Fibroblast of lung (primary cell): ENCODE measurements around the gene TNNI3K. TPM values are rescaled to one million over a fixed set of nuclear protein-coding genes. Genes with fewer than 3 reads are reported as not detected.
A peak's percentile ranks its signal among the peaks of the same experiment; 100 is the strongest.

ENCODE experiments used
- DNase-seq, 2 donors: peaks; one replicate each; pipeline versions ENCODE4 v3.0.0 to v3.0.0-alpha.2; 2010; ENCODE audit warnings: low read depth in 2 of 2
- H2AFZ ChIP-seq: 2 replicates; pipeline ENCODE4 v1.5.1; 2012; ENCODE audit warnings: low read length, control low read depth, inconsistent platforms
- H3K27ac ChIP-seq: 2 replicates; pipeline ENCODE4 v1.5.1; 2011; ENCODE audit warnings: low read length, control low read depth; ENCODE audit not compliant: insufficient read depth
- H3K27me3 ChIP-seq: 2 replicates; pipeline ENCODE4 v1.5.1; 2011; ENCODE audit warnings: mild to moderate bottlenecking, low read length; ENCODE audit not compliant: control insufficient read depth, insufficient read depth
- H3K36me3 ChIP-seq: 2 replicates; pipeline ENCODE4 v1.5.1; 2011; ENCODE audit warnings: low read length; ENCODE audit not compliant: control insufficient read depth, insufficient read depth
- H3K4me1 ChIP-seq: 2 replicates; pipeline ENCODE4 v1.5.1; 2011; ENCODE audit warnings: low read length; ENCODE audit not compliant: control insufficient read depth, insufficient read depth; ENCODE audit errors: extremely low read depth
- H3K4me2 ChIP-seq: 2 replicates; pipeline ENCODE4 v1.5.1; 2011; ENCODE audit warnings: low read length, control low read depth; ENCODE audit not compliant: insufficient read depth; ENCODE audit errors: extremely low read depth
- H3K4me3 ChIP-seq, 4 experiments: fragments of 200-600 bp in 1 of 4; sonication (generic) in 1 of 4; replicated peaks in 1 of 4; 2 replicates each; pipeline ENCODE4 v1.5.1; 2011 to 2016; ENCODE audit warnings: low read length in 4 of 4, low read depth in 3 of 4, mild to moderate bottlenecking in 3 of 4, control low read depth in 2 of 4, inconsistent platforms in 1 of 4, mixed read lengths in 1 of 4; ENCODE audit not compliant: insufficient read depth in 1 of 4; ENCODE audit errors: control extremely low read depth in 1 of 4
- H3K79me2 ChIP-seq: 2 replicates; pipeline ENCODE4 v1.5.1; 2012; ENCODE audit warnings: mild to moderate bottlenecking, low read length, inconsistent platforms; ENCODE audit not compliant: control insufficient read depth, insufficient read depth
- H3K9ac ChIP-seq: 2 replicates; pipeline ENCODE4 v1.5.1; 2011; ENCODE audit warnings: mild to moderate bottlenecking, low read length, control low read depth; ENCODE audit not compliant: insufficient read depth
- H3K9me3 ChIP-seq: 2 replicates; pipeline ENCODE4 v1.5.1; 2012; ENCODE audit warnings: low read depth, low read length; ENCODE audit not compliant: control insufficient read depth, insufficient read depth
- H4K20me1 ChIP-seq: 2 replicates; pipeline ENCODE4 v1.5.1; 2011; ENCODE audit warnings: low read length; ENCODE audit not compliant: control insufficient read depth, insufficient read depth; ENCODE audit errors: extremely low read depth
- EZH2 ChIP-seq: IDR thresholded peaks from 2 replicates; pipeline ENCODE4 v1.5.1; 2012; ENCODE audit warnings: low read length, control low read depth, mild to moderate bottlenecking; ENCODE audit errors: missing control alignments
- polyA plus RNA-seq, 2 donors: library from polyadenylated mRNA; depleted of rRNA in 1 of 2; stranded (reverse) in 1 of 2; unstranded in 1 of 2; fragments of >200 nt; gene quantifications; 2 replicates each; pipeline ENCODE4 v1.2.1, GENCODE V29; 2011 to 2012; ENCODE audit warnings: missing spikeins in 1 of 2
- total RNA-seq: library from RNA; depleted of rRNA; stranded (reverse); fragments of >200 nt; gene quantifications from 2 replicates; pipeline ENCODE4 v1.2.1, GENCODE V29; 2014
- TF ChIP-seq, protein P1 (sequence below), 2 donors: IDR thresholded peaks in 1 of 2; conservative IDR thresholded peaks in 1 of 2; 1 replicate in 1 of 2; 2 replicates in 1 of 2; pipeline ENCODE4 v1.5.1; 2011 to 2012; ENCODE audit warnings: low read length in 2 of 2, control low read depth in 1 of 2, inconsistent platforms in 1 of 2, low read depth in 1 of 2, mild to moderate bottlenecking in 1 of 2

TNNI3K gene
- total and polyA plus RNA-seq, 2 donors (not counting 1 experiment from before 2014, with no cell fraction given): 0.66 to 0.91 TPM

GRCh38 chr1:74513411-74514300 is 278.5 kb downstream of the TNNI3K start:
- Histone ChIP-seq H3K4me2 (no peak overlapping the region), H3K9ac (no peak overlapping the region), H4K20me1 (no peaks in the 10 kb centered on the region), H3K9me3 (no peaks in the 10 kb centered on the region), H3K4me3 (no peak overlapping the region), H3K79me2 (no peaks in the 10 kb centered on the region), H2AFZ (no peak overlapping the region), H3K36me3 (no peaks in the 10 kb centered on the region), H3K27ac (no peak overlapping the region), H3K4me1 (no peaks in the 10 kb centered on the region), H3K27me3 (no peaks in the 10 kb centered on the region)
- TF ChIP-seq EZH2: no peak
- TF ChIP-seq, protein P1, sequence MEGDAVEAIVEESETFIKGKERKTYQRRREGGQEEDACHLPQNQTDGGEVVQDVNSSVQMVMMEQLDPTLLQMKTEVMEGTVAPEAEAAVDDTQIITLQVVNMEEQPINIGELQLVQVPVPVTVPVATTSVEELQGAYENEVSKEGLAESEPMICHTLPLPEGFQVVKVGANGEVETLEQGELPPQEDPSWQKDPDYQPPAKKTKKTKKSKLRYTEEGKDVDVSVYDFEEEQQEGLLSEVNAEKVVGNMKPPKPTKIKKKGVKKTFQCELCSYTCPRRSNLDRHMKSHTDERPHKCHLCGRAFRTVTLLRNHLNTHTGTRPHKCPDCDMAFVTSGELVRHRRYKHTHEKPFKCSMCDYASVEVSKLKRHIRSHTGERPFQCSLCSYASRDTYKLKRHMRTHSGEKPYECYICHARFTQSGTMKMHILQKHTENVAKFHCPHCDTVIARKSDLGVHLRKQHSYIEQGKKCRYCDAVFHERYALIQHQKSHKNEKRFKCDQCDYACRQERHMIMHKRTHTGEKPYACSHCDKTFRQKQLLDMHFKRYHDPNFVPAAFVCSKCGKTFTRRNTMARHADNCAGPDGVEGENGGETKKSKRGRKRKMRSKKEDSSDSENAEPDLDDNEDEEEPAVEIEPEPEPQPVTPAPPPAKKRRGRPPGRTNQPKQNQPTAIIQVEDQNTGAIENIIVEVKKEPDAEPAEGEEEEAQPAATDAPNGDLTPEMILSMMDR (conservative IDR thresholded peaks at IDR 0.05 in 1 of 2, IDR thresholded peaks at IDR 0.05 in 1 of 2; ENCODE audit: low read depth in 1 of 2, low read length in 2 of 2): no peak
- peak in 1 of 2 donors; percentile 26 for DNase-seq

DNA sequence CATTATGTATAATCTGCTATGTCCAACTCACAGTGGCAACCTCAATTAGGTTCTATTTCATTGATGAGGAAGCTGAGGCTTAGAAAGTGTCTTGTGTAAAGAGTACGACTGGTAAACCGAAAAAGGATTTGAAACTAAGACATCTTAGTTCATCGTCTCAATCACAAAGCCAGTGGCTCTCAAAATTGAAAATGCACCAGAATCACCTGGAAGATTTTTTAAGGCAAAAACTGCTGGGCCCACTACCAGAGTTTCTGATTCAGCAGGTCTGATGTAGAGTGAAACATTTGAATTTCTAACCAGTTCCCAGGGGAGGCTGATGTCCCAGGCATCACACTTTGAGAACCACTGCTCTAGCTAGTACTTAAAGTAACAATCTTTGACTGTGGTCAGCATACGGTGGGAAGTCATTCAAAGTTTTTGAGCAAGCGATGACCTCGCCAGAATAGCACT is 282.4 kb downstream of the TNNI3K start:
- H3K79me2 ChIP-seq: no peaks in the 10 kb centered on the region
- no peak overlapping the region for H3K4me3 ChIP-seq
- DNase-seq: no peak
- H3K9me3 ChIP-seq: no peaks in the 10 kb centered on the region
- TF ChIP-seq EZH2: no peak
- TF ChIP-seq, protein P1 (conservative IDR thresholded peaks at IDR 0.05 in 1 of 2, IDR thresholded peaks at IDR 0.05 in 1 of 2; ENCODE audit: low read depth in 1 of 2, low read length in 2 of 2): no peak
- H3K27me3 ChIP-seq: no peaks in the 10 kb centered on the region
- no peak overlapping the region for H3K9ac ChIP-seq
- no peaks in the 10 kb centered on the region for H4K20me1 ChIP-seq
- H2AFZ ChIP-seq: no peak overlapping the region
- no peak overlapping the region for H3K4me2 ChIP-seq
- no peaks in the 10 kb centered on the region for H3K36me3 ChIP-seq
- no peak overlapping the region for H3K27ac ChIP-seq
- H3K4me1 ChIP-seq: no peaks in the 10 kb centered on the region

DNA sequence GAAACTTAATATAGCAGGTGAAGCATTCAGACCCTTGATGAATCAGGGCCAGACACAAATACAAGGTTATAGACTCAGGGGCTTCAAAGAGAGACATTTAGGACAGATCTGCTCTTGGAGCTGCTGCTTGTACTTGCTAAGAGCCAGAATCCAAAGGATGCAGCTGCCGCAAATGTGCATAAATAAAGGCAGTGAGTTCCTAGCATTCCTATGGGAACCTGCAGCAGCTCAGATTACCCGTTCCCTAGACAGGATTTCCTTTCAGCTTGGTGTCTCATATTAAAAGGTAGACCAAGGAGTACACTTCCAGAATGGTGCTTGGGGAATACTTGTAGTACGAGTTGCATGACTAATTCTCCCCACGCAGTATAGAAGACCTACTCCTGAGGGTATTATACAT is 287.0 kb downstream of the TNNI3K start:
- no peak for TF ChIP-seq EZH2
- TF ChIP-seq, protein P1 (conservative IDR thresholded peaks at IDR 0.05 in 1 of 2, IDR thresholded peaks at IDR 0.05 in 1 of 2; ENCODE audit: low read depth in 1 of 2, low read length in 2 of 2): no peak
- peak in 1 of 2 donors; percentile 56 for DNase-seq
- no peak overlapping the region for H3K27ac ChIP-seq
- no peaks in the 10 kb centered on the region for H4K20me1 ChIP-seq
- no peaks in the 10 kb centered on the region for H3K4me1 ChIP-seq
- no peak overlapping the region for H3K4me2 ChIP-seq
- H3K79me2 ChIP-seq: no peaks in the 10 kb centered on the region
- H3K36me3 ChIP-seq: no peaks in the 10 kb centered on the region
- H3K27me3 ChIP-seq: no peaks in the 10 kb centered on the region
- no peak overlapping the region for H3K4me3 ChIP-seq
- no peak overlapping the region for H2AFZ ChIP-seq
- H3K9me3 ChIP-seq: no peaks in the 10 kb centered on the region
- H3K9ac ChIP-seq: no peak overlapping the region
